Parathyroid adenoma (tissue), 2 donors: ENCODE measurements around the gene ADSS1.

Experiments used
- H2AFZ ChIP-seq: fragments of 300-600 bp; sonication (generic); one replicate; pipeline ENCODE4 v1.7.0; 2017; ENCODE audit warnings: antibody characterized with exemption, mild to moderate bottlenecking
- H3K27ac ChIP-seq: fragments of 300-600 bp; sonication (generic); one replicate; pipeline ENCODE4 v1.7.0; 2017
- H3K27me3 ChIP-seq: fragments of 300-600 bp; sonication (generic); one replicate; pipeline ENCODE4 v1.7.0; 2017; ENCODE audit warnings: low read length; ENCODE audit not compliant: control insufficient read depth, insufficient read depth
- H3K36me3 ChIP-seq: fragments of 300-600 bp; sonication (generic); one replicate; pipeline ENCODE4 v1.7.0; 2017; ENCODE audit warnings: low read length; ENCODE audit not compliant: control insufficient read depth, insufficient read depth
- H3K4me1 ChIP-seq: fragments of 300-600 bp; sonication (generic); one replicate; pipeline ENCODE4 v1.7.0; 2017; ENCODE audit warnings: control low read depth
- H3K4me2 ChIP-seq: fragments of 300-600 bp; sonication (generic); one replicate; pipeline ENCODE4 v1.7.0; 2017; ENCODE audit warnings: low read length
- H3K4me3 ChIP-seq: fragments of 300-600 bp; sonication (generic); one replicate; pipeline ENCODE4 v1.7.0; 2017; ENCODE audit warnings: low read depth, low read length
- H3K79me2 ChIP-seq: fragments of 300-600 bp; sonication (generic); one replicate; pipeline ENCODE4 v1.7.0; 2017; ENCODE audit warnings: control low read depth
- H3K9ac ChIP-seq: fragments of 300-600 bp; sonication (generic); one replicate; pipeline ENCODE4 v1.7.0; 2017; ENCODE audit warnings: mild to moderate bottlenecking
- H3K9me3 ChIP-seq: fragments of 300-600 bp; sonication (generic); one replicate; pipeline ENCODE4 v1.7.0; 2017; ENCODE audit warnings: low read length; ENCODE audit not compliant: control insufficient read depth
- TF ChIP-seq, protein P1 (sequence below): fragments of 300-600 bp; sonication (generic); IDR thresholded peaks from one replicate; pipeline ENCODE4 v1.7.0; 2017; ENCODE audit warnings: antibody characterized with exemption, mild to moderate bottlenecking
- donor health status: primary hyperparathyroidism.

ADSS1 gene

DNA sequence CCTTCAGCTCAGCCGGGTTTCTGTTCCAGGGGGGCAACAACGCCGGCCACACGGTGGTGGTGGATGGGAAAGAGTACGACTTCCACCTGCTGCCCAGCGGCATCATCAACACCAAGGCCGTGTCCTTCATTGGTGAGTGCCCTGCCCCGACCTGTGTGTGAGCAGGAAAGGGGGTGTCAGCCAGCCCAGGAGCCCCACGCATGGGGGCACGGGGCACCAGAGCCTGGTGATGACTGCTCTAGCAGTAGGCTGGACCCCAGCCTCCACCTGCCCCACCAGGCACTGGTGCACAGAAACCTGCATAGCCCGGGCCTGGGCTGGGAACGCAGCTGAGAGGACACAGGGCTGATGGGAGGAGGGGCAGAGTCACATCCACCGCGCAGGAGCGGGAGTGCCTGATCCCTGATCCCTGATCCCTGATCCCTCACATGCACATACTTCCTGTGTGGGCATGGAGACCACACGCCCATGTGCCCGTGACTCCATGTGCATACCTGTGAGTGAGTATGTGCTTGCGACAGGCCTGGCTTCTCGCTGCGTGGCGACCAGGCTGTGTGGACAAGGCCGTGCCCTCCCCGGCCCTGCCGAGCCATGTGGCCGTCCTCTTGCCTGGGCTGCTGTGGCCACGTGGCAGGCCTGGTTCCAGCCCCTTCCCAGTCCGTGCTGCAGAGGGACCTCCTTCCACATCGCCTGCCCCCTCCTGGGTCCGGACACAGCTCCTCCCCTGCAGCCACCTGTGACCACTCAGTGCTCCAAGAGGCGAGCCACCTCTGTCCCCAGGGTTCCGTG is 11.2 kb downstream of the ADSS1 start:
- TF ChIP-seq, protein P1, sequence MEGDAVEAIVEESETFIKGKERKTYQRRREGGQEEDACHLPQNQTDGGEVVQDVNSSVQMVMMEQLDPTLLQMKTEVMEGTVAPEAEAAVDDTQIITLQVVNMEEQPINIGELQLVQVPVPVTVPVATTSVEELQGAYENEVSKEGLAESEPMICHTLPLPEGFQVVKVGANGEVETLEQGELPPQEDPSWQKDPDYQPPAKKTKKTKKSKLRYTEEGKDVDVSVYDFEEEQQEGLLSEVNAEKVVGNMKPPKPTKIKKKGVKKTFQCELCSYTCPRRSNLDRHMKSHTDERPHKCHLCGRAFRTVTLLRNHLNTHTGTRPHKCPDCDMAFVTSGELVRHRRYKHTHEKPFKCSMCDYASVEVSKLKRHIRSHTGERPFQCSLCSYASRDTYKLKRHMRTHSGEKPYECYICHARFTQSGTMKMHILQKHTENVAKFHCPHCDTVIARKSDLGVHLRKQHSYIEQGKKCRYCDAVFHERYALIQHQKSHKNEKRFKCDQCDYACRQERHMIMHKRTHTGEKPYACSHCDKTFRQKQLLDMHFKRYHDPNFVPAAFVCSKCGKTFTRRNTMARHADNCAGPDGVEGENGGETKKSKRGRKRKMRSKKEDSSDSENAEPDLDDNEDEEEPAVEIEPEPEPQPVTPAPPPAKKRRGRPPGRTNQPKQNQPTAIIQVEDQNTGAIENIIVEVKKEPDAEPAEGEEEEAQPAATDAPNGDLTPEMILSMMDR = no peak
- Histone ChIP-seq H3K79me2 (no peaks in the 10 kb centered on the region), H3K9me3 (no peaks in the 10 kb centered on the region), H3K27ac (peak overlapping the region; percentile 74), H3K9ac (no peak overlapping the region), H3K36me3 (no peaks in the 10 kb centered on the region), H3K4me1 (peaks cover 9% of the 10 kb centered on the region), H3K27me3 (no peaks in the 10 kb centered on the region), H2AFZ (no peak overlapping the region), H3K4me3 (no peak overlapping the region), H3K4me2 (no peak overlapping the region)

DNA sequence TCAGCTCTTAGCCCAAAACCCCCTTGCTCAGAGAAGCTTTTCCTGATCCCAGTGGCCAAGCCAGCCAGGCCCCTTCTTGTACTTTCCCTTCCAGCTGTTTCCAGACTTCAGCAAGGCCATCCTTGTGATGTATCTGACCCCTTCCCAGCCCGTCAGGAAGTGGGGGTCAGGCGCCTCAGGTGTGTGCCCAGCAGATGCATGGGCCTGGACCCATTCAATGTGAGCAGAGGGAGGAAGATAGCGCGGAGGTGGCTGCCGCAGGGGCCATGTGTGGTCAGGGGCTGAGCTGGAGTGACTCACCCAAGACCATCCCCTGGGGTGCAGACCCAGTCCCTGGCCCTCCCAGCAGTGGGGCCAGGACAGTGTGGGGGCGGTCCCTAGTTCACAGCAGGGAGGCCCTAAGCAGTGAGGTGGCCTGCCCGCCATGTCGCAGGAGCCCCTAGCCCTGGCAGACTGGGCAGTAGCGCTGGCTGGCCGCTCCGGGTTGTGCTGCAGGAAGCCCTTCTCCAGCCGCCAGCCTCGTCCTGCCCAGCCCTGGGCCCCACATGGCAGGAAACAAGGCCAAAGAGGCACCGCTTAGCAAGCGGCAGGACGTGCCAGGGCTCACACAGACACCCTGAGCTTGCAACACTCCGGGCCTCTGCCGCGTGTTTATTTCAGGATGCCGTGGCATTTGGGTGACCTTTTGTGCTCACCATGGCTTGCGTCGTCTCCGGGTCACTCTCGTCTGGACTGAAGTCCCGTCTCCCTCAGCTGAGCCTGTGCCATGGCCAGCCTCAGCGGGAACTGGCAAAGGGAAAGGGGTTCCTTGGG is 12.0 kb downstream of the ADSS1 start:
- no peak overlapping the region for H3K9ac ChIP-seq
- TF ChIP-seq, protein P1 = no peak
- no peaks in the 10 kb centered on the region for H3K9me3 ChIP-seq
- H3K27ac ChIP-seq = peak overlapping the region; percentile 74
- no peaks in the 10 kb centered on the region for H3K79me2 ChIP-seq
- no peaks in the 10 kb centered on the region for H3K36me3 ChIP-seq
- H3K4me2 ChIP-seq = no peak overlapping the region
- no peaks in the 10 kb centered on the region for H3K27me3 ChIP-seq
- no peak overlapping the region for H3K4me3 ChIP-seq
- peaks cover 9% of the 10 kb centered on the region for H3K4me1 ChIP-seq
- H2AFZ ChIP-seq = peak overlapping the region; percentile 91

DNA sequence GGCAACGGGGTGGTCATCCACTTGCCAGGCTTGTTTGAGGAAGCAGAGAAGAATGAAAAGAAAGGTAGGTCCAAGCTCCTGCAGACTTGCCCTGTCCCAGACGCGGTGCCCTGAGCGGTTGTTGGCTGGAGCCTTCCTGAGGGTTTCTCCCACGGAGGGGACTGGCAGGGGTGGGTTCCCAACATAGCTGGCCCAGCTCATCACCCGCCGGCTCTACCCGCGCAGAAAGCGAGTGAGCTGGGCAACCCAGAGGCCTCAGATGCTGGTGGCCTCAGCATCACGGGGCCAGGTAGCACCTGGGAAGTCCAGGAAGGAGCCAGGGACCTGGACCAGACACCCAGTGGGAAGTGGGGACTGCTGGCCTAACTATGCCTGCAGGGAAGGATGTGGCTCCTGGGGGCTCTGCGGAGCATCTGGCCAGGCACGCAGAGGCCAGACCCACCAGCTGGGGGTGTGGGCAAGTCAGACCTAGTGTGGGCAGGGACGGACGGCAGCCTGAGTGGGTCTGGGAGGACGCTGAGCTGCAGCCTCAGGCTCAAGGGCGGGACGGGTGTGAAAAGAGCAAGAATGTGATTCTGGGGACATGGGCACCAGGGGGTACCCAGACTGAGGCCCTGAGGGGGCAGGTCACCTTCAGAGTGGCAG is 14.5 kb downstream of the ADSS1 start:
- Histone ChIP-seq H3K27ac (no peak overlapping the region), H2AFZ (no peak overlapping the region), H3K4me1 (peaks cover 9% of the 10 kb centered on the region), H3K27me3 (no peaks in the 10 kb centered on the region), H3K36me3 (no peaks in the 10 kb centered on the region), H3K9me3 (no peaks in the 10 kb centered on the region), H3K9ac (no peak overlapping the region), H3K4me3 (no peak overlapping the region), H3K79me2 (no peaks in the 10 kb centered on the region), H3K4me2 (no peak overlapping the region)
- TF ChIP-seq, protein P1 = no peak

DNA sequence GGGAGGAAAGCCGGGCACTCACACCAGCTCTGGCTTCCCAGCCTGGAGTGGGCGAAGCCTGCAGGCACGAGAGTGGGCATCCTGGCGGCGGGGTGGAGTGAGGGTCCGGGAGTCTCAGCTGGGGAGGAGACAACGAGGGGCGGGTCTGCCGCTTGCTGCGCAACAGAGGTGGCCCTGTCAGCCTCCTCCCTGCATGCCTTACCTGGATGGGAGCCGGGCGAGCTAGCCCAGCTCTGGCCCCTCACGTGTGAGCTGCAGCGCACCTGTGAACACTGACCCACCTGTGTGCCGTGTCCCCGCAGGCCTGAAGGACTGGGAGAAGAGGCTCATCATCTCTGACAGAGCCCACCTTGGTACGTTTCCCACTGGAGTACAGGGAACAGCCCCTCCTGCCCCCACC is 15.0 kb downstream of the ADSS1 start:
- Histone ChIP-seq H3K4me1 (peaks cover 9% of the 10 kb centered on the region), H2AFZ (no peak overlapping the region), H3K4me2 (no peak overlapping the region), H3K4me3 (no peak overlapping the region), H3K27ac (no peak overlapping the region), H3K9ac (no peak overlapping the region), H3K36me3 (no peaks in the 10 kb centered on the region), H3K9me3 (no peaks in the 10 kb centered on the region), H3K27me3 (no peaks in the 10 kb centered on the region), H3K79me2 (no peaks in the 10 kb centered on the region)
- TF ChIP-seq, protein P1 = no peak
